GM19397 (cell line): ENCODE results near the gene TTC3.

ENCODE experiments used
- ATAC-seq: cut with Tn5 transposase; IDR thresholded peaks from one replicate; pipeline ENCODE4 v1.9.1; 2021; ENCODE audit warnings: mild to moderate bottlenecking, moderate library complexity; ENCODE audit not compliant: unreplicated experiment

TTC3 gene

GRCh38 chr21:37146320-37147235 lies 73.5 kb downstream of the TTC3 start:
- no peak for ATAC-seq

GRCh38 chr21:37149411-37149810 lies 76.4 kb downstream of the TTC3 start:
- ATAC-seq = no peak

GRCh38 chr21:37153196-37153934 lies 80.3 kb downstream of the TTC3 start:
- no peak for ATAC-seq

GRCh38 chr21:37153935-37154350 lies 80.9 kb downstream of the TTC3 start:
- ATAC-seq = no peak

- no peak for ATAC-seq
These were observed 82.1 kb downstream of the TTC3 start for GRCh38 chr21:37155186-37155585.

- no peak for ATAC-seq
These were observed 84.9 kb downstream of the TTC3 start for GRCh38 chr21:37157938-37158337.

DNA sequence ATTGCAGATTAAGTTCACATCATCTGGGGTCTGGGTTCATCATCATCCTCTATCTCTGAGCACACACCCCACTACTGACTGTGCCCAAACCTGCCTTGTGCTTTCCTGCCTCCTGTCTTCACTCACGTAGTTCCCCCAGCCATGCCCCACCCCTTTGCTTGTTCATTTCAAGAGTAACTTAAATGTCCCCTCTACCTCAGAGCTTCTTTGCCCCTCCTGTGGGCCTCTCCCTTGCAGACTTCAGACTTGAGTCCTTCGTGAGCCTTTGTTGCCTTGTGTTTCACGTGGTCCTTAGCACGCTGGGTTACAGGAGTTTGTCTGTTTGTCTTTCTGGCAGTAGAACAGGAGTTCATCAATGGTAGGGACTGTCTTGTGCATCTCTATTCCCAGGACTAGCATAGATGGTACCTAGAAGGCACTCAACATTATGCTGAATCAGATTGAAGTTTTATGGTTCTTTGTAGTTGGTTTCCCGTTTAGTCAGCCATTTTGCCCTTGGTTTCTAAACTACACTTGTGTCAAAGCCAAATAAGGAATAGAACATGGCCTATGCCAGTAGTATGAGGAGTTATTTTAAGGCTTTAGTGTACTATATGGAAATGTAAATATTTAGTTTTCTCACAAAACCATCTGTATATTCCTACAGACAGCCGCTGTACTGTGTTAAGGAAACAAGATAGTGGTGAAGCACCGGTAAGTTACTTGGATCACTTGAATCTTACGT lies 86.2 kb downstream of the TTC3 start:
- no peak for ATAC-seq

GRCh38 chr21:37159949-37160348 lies 86.9 kb downstream of the TTC3 start:
- ATAC-seq = no peak

- ATAC-seq = no peak
These were observed 91.7 kb downstream of the TTC3 start for GRCh38 chr21:37164742-37165141.

GRCh38 chr21:37165586-37165985 lies 92.5 kb downstream of the TTC3 start:
- ATAC-seq = no peak

DNA sequence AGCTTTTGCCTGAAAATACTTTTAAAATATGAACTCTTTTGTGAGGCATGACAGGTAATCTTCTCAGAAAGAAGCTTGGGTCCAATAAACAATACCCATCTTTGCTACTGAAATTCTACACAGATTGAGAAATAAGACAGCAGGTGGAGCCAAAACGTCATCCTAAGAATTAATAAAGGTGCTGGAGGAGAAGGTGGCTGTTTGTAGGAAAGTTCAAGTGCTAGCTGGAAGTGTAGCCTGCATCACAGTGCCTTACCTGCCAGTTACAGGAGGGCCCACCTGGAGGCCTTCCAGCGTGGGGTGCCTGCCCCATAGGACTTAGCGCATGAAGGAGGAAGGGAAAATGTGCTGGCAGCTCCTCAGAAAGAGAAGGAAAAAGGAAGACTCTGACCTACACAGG lies 93.7 kb downstream of the TTC3 start:
- ATAC-seq = no peak

DNA sequence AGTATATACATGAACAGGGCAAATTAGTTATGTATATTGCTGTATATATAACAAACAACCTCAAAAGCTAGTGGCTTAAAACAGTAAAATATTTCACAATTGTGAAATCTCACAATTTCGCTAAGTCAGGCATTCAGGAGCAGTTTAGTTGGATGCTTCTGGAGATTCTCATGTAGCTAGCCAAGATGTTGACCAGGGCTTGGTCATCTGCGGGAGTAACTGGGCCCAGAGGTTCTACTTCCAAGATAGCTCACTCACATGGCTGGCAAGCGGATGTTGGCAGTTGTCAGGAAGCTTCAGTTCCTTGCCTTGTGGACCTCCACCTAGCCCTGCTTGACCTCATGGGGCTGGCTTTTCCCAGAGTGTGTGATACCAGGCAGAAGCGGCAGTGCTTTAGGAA lies 95.6 kb downstream of the TTC3 start:
- ATAC-seq = no peak

DNA sequence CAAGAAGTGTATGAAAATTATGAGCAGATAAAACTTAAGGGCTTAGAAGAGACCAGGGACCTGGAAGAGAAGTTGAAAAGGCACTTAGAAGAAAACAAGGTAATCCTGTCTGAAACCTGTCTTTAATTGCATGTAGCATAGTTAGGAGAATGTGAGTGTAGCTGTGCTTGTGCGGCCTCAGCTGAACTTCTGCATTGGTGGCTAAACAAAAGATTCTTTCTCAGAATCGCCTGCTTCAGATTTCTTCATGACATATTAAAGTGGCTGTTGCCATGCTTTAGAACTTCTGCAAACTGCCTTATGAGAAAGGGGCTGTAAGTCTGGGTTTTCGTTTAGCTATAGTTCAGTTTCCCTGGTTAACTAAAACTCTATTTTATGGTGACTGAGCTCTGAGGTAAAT lies 99.6 kb downstream of the TTC3 start:
- no peak for ATAC-seq

DNA sequence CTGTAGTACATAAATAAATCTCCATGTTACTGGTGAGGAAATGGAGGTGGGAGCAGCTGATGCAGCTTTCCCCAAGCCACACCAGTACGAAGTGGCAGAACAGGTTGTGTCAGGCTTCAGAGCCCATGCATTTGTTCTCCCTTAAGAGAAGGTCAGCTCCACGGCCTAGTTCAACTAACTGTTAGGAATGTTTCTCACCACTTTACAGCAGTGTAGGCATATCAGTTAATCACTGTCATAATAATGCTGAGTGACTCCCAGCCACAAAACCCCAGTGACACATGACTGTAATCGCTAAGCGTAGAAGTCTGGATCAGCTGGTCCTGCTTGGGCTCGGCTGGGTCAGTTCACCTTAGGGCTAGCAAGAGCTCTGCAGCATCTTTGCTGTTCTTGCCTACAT lies 103.7 kb downstream of the TTC3 start:
- no peak for ATAC-seq

DNA sequence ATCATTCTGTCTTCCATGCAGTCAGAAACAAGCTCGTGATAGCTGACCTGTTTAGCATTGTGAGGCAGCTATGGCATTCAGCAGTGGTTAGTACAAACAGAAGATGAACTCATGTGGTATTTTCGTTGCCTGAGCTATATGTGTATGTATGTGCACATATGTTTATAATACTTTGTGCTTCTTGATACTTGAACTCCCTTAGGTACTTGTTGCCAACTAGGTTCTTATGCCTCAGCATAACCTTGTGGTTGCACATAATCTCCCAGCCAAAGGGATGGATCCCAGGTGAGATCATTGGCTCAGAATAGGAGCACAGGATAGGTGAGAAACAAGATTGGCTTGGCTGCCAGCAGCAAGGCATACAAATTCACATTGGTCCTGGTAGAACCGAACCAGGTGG lies 108.0 kb downstream of the TTC3 start:
- no peak for ATAC-seq

DNA sequence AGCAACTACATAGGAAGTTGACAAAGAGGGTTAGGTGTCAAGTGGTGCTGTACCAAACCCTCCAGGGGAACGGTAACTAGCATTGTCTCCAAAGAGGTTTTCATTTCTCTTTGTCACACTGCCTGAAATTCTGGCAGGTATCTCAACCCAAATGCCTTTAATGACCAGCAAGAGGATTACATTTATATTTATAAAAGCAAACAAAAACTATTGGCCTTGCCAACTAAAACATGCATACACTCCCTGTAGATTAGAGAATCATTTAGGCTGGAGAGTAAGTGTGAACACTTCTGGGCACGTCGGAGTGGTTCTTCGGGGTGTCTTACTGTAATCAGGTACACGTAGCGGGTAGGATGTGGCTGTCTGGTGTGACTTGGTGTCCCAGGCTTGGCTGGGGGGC lies 109.2 kb downstream of the TTC3 start:
- no peak for ATAC-seq

GRCh38 chr21:37183749-37184148 lies 110.7 kb downstream of the TTC3 start:
- no peak for ATAC-seq

DNA sequence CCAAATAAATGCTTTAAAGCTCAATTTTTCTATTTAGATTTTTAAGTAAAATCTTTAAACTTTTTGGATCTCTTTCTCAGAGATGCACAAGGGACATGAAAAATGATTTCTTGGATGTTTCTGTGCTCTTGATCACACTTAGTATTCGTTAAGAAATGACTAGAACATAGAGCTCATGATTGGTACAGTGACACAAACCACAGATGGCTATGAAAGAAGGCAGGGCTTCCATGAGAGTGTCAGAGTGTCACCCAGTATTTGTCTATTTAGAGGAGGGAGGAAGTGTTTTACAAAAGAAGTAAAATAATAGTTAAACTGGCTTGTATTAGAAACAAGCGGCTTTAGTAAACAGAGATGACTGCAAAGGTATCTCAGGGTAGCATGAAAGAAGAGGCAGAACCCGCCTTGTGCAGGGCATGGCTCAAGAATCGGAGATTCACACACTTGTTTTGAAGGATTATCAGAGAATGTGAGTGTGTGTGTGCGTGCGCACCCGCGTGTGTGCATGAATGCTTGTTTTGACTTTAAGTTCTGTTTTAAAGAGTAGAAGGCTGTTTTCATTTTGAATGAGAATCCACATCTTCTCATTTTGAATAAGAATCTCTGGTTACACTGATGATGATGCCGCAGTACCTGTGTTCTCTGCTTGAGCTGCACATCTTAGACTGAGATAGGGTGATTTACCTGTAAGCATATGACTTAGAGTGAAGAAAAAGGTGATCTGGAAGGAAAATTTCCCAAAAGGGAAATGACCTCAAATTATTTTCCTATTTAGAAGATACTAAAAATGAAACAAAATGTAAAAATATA lies 111.9 kb downstream of the TTC3 start:
- no peak for ATAC-seq

DNA sequence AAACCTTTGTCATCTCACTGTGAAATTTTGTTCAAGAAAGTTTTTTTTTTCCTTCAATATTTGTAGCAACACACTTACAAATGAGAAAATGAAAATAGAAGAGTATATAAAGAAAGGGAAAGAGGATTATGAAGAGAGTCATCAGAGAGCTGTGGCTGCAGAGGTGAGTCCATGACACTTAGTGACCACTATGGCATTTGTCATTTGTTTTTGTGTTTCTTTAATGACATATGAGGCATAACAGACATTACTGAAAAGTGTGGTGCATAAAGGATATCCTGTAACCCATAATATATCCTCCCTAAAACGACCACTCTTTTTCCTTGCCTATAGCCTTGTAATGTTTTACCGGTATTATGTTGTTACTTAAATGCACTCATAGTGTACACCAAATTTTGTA lies 113.9 kb downstream of the TTC3 start:
- ATAC-seq = no peak

- ATAC-seq = no peak
These were observed 115.8 kb downstream of the TTC3 start for GRCh38 chr21:37188825-37189224.

GRCh38 chr21:37192019-37192418 lies 119.0 kb downstream of the TTC3 start:
- ATAC-seq = no peak
